ENCODE data around the gene MVP.
"Not testable (repeated sequence)": the region's sequence is repeated elsewhere in the genome, so short reads cannot be mapped to it uniquely, and the experiment has no call there.

The MVP gene

DNA sequence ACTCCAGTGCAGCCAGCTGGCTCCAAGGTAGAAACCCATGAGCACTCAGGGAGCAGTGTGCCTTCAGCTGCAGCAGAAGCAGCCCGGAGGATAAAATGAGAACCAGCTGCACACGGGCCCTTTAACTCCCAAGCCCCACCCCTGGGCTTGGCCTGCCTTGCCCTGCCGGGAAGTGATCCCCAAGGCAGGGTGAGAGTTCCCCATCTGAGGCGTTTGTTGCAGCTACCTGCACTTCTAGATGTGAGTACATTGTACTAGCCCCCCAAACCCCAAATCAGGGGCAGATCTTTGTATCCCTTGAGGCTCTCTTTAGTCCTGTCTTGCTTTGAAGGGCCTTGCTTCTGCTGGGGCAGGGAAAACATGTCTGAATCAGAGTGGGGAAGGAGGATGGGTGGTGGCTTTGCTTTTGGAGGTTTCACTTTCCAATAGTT lies at the start of gene MVP:
Gene MVP, plus strand, starts transcription at position 192 of the 431 bp plus-strand sequence. CDS start 10,088 bp downstream, outside the sequence.
- DNase-seq (ENCODE audit: low read depth), result no peak

DNA sequence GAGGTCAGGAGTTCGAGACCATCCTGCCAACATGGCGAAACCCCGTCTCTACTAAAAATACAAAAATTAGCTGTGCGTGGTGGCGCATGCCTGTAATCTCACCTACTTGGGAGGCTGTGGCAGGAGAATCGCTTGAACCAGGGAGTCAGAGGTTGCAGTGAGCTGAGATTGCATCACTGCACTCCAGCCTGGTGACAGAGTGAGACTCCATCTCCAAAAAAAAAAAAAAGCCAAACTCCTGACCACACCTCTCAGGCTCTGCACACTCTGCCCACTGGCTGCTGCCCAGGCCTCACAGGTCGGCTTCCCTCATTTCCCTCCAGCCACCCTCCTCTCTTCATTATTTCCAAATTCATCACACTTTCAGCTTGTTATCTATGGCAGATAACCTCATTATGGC lies 47.9 kb upstream of the MVP start:
- DNase-seq (ENCODE audit: low read depth), result not testable (repeated sequence)

DNA sequence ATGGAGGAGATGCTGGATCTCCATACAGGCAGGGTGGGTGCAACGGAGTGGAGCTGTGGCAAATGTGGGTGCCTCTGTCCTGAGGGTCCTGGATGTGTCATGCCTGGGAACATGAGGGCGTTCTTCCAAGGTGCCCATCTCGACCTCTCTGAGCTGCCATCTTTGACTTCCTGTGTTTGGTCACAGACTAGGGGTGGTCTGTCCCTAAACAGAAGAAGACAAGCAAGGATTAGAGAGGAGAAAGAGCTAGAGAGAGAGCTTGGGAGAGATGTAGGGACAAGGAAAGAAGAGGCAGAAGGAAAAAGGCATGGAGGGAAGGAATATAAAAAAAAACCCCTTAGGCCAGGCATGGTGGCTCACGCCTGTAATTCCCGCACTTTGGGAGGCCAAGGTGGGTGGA lies 45.5 kb upstream of the MVP start:
- no peak for DNase-seq (ENCODE audit: low read depth)

DNA sequence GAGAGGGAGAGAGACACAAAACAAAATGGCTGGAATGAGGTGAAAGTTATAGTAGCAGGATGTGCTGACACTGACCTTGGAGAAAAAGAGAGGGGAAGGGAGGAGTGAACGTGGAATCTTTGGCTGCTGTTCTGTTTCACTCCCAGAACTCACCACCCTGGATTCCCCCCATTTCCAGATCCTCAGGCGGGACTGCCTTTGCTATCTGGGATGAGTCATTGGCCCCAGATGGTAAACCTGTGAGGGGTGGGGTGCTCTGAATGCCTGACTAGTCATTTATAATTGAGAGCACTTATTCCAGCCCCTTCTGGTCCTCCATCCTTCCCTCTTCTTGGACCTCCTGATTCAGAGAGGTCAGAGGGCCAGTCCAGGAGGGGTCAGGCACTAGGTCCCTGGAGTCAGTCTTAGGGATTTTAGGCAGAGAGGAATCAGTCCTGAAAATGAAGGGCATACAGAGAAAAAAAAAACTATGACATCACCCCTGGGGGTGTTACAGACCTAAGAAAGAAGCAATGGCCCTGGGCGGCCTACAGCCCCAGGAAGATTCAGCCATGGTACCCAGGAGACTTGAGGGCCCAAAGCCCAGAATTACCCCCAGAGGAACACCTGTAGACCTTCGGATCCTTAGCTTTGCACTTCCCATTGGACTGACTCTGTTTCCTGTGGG lies 44.4 kb upstream of the MVP start:
- no peak for DNase-seq (ENCODE audit: low read depth)

DNA sequence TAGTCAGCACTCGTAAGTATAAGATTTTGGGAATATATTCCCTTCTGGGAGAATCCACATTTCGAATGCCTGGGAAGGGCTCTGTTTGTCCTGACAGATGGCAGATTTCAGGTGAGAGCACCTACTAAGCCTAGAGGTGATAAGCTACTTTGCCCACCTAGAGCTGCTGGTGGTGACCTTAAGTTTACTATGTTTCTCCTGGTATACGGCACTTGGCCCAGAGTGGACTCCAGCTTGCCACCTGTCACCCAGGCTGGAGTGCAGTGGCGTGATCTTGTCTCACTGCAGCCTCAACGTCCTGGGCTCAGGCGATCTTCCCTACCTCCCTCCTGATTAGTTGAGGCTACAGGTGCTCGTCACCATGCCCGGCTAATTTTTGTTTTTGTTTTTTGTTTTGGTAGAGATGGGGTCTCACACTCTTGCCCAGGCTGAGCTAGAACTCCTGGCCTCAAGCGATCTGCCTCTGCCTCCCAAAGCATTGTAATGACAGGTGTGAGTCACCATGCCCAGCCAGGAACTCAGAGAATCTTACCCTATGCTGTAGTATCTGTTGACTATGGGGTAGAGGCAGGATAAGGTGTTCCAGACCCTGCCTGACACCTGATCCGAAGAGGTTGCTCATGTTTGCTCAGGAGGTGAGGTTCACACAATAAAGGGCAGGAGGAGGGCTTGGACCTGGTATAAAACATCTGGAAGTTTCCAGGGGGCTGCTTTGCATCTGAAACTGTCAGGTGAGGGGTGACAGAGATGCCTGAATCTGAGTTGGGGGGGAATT lies 42.5 kb upstream of the MVP start, which contains the start of gene ZG16:
Gene ZG16, plus strand, starts transcription at position 681 of the 775 bp plus-strand sequence. CDS start 1,011 bp downstream, outside the sequence.
- no peak for DNase-seq (ENCODE audit: low read depth)

DNA sequence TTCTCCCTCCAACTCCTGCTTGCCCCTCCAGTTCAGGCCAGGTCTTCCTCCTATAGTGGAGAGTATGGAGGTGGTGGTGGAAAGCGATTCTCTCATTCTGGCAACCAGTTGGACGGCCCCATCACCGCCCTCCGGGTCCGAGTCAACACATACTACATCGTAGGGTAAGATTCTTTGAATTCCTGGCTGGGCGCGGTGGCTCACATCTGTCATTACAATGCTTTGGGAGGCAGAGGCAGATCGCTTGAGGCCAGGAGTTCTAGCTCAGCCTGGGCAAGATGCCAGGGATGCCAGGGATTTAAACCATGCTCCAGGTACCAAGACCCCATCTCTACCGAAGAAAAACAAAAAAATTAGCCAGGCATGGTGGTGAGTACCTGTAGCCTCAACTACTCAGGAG lies 40.8 kb upstream of the MVP start:
- DNase-seq (ENCODE audit: low read depth), result no peak

DNA sequence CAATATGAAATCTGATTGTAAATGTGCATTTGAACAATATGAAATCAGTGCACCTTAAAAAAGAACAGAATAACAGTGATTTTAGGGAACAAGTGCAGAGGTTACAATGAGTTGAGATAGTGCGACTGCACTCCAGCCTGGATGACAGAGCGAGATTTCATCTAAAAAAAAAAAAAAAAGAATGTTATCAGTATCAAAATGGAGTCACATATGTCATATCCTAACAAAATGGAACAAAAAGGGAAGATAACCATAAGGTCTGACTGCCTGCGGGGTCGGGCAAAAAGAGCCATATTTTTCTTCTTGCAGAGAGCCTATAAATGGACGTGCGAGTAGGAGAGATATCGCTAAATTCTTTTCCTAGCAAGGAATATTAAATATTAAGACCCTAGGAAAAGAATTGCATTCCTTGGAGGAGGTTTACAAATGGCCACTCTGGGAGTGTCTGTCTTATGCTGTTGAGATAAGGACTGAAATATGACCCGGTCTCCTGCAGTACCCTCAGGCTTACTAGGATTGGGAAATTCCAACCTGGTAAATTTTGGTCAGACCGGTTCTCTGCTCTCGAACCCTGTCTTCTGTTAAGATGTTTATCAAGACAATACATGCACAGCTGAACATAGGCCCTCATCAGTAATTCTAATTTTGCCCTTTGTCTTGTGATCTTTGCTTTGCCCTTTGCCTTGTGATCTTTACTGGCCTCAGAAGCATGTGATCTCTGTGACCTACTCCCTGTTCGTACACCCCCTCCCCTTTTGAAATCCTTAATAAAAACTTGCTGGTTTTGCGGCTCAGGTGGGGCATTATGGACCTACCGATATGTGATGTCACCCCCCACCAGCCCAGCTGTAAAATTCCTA lies 36.9 kb upstream of the MVP start:
- DNase-seq (ENCODE audit: low read depth), result not testable (repeated sequence)

DNA sequence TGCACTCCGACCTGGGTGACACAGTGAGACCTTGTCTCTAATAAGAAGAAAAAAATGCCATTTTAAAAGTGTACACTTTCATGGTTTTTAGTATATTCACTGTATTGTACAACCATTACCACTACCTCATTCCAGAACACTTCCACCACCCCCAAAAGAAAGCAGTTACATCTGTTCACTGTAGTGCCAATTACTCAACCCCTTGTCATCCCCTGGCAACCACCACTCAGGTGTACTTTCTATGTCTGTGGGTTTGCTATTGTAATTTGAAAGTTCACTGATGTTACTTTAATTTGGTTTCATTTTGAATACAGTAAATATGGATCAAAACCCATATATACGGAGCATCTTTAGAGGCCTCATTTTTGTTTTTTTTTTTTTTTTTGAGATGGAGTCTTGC lies 36.1 kb upstream of the MVP start:
- DNase-seq (ENCODE audit: low read depth), result no peak

DNA sequence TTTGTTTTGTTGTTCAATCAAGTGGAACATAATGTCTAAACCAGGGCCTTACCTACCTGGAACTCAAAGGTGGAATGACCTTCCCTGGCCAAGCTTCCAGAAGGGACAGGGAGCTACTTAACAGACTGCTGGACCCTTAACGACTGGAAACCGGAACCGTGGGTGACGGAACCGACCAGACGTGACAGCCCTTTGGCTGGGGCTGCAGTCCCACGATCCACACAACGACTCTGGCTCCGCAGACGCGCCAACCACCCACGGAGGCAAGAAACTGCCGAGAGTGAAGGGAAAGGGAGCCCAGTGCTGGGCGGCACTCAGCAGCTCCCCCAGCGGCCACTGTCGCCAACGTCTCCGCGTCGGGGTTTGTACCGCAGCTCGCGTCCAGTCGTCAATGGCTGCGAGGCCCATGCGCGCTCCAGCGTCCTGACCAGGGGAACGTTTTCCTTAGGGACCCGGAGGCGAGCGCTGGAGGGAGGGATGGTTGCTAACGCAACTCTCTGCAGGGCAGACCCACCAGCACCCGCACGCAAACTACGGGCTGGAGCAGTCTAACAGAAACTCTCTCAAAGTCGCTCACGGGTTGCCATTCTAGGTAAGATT lies 35.3 kb upstream of the MVP start:
- DNase-seq (ENCODE audit: low read depth), result peak; percentile 67

DNA sequence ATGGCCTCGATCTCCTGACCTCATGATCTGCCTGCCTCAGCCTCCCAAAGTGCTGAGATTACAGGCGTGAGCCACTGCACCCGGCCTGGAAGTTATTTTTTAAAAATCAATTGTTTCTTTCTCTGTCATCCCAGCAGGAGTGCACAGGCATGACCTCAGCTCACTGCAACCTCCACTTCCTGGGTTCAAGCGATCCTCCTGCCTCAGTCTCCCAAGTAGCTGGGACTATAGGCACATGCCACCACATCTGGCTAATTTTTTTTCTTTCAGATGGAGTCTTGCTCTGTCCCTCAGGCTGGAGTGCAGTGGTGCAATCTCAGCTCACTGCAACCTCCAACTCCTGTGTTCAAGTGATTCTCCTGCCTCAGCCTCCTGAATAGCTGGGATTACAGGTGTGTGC lies 33.1 kb upstream of the MVP start:
- not testable (repeated sequence) for DNase-seq (ENCODE audit: low read depth)

DNA sequence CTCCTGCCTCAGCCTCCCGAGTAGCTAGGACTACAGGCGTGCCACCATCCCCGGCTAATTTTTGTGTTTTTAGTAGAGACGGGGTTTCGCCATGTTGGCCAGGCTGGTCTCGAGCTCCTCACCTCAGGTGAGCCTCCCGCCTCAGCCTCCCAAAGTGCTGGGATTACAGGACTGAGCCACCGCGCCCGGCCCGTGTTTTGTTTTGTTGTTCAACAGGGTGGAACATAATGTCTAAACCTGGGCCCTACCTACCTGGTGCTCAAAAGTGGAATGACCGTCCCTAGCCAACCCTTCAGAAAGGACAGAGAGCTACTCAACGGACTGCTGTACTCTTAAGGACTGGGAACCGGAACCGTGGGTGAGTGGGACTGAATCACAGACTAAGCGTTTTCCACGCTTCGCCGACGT lies 30.5 kb upstream of the MVP start:
- no peak for DNase-seq (ENCODE audit: low read depth)

DNA sequence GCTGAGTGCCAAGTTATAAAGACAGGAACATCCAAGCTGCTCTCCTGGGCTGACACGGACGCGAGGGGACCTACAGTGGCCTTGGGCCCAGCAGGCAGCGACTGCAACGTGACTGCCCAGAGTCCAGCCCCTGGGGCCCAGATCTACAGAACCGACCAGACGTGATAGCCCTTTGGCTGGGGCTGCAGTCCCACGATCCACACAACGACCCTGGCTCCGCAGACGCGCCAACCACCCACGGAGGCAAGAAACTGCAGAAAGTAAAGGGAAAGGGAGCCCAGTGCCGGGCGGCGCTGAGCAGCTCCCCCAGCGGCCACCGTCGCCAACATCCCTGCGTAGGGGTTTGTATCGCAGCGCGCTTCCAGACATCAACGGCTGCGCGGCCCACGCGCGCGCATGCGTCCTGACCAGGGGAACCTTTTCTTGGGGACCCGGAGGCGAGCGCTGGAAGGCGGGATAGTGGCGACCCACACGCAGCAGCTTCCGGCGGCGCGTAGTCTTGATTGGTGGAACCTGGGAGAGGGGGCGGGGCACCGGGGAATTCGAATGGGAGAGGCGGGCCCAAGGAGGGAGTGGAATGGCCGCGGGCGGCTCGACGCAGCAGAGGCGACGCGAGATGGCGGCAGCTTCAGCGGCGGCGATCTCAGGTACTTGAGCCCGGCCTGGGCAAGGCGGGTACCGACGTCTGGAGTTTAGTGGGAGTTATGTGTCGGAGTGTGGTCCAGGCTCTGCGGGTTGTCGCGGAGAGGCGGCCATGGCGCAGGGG lies 29.9 kb upstream of the MVP start, which contains the start of gene KIF22:
Gene KIF22, plus strand, starts transcription at position 569 of the 766 bp plus-strand sequence. Its CDS starts 9 bp downstream, at position 578.
- DNase-seq (ENCODE audit: low read depth), result peak; percentile 100

DNA sequence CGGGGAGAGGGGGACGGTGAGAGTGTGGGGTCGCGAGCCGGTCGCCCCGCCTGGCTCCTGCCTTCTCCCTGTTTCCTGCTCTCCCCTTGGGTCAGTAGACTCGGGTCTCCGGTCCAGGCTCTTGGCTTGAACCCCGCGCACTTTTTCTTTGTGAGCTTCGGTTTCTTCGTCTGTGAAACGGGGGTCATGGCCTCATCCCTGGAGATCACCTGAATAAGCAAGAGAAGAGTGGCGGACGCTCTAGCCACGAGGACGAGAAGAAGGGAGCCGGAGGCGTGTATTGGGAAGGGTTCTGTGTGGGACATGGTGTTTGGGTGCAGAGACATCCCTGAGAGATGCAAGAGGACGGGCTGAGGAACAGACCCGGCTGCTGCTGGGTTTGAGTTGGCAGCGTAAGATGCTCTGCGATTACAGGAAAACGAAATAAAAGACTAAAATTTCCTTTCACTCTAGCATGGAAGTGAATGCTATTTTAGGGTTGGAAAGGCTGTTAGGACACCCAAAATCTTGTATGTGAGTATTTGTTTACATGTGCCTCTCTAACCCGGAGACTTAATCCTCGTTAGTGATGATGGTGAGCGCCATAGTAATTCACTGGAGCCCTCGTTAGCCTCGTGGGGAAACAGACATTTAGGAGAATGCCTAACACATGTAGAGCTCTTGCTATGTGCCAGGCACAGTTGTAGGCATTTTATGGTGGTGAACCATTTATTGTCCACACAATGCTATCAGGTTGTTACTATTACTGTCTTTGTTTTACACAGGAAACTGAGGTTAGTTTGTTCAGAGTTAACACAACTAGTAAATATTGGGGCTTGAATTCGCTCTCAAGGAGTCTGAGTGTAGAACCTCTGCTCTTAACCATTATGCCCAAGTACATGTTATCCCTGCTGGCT lies 29.1 kb upstream of the MVP start:
- no peak for DNase-seq (ENCODE audit: low read depth)

DNA sequence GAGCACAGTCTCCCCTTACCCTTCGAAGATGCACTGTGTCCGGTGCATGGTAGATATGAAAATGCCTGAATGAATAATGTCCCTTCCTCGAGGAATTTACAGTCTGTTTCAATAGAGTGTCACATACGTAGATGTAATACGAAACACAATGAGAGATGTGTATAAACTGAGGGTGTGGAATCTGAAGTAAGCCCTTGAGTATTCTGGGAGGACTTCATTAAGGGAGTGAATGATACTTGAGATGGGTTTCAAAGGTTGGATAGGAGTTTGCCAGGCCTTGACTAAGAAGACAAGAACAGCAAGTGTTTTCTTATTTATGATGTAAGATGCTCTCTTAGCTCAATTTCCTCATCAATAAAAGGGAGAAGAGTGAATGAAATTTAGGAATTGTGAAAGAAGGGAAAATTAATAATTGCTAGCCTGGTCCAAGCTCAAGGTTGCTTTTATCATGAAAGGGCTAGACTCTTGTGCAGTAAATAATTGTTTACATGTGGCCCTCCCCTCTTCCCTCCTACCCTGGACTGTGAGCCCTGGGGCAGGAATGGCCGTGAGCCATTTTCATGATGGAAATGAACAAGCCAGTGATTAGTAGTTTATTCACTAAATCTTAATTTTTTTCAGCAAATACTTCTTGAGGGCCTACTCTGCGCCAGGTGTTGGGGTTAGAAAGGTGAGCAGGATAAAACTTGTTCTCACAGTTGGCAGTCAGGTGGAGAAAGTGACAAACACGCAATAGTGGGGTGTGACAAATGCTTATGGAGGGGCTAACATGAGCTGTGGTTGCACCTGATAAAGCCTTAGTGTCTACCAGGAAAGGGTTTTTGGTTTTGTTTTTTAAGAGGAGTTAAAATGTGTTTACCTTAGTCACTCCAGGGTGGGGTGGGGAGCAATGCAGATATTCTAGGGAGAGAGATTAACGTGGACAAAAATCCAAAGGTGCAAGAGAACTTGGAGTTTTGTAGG lies 28.1 kb upstream of the MVP start:
- no peak for DNase-seq (ENCODE audit: low read depth)

DNA sequence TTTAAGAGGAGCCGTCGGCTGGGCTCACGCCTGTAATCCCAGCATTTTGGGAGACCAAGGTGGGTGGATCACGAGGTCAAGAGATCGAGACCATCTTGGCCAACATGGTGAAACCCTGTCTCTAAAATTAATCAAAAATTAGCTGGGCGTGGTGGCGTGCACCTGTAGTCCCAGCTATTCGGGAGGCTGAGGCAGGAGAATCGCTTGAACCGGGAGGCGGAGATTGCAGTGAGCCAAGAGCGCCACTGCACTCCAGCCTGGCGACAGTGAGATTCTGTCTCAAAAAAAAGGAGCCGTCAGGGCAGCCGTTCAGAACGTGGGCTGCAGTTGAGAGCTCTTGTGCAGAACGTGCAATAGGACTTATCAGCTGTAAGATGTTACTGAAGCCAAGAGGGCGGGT lies 27.1 kb upstream of the MVP start:
- DNase-seq (ENCODE audit: low read depth), result not testable (repeated sequence)

DNA sequence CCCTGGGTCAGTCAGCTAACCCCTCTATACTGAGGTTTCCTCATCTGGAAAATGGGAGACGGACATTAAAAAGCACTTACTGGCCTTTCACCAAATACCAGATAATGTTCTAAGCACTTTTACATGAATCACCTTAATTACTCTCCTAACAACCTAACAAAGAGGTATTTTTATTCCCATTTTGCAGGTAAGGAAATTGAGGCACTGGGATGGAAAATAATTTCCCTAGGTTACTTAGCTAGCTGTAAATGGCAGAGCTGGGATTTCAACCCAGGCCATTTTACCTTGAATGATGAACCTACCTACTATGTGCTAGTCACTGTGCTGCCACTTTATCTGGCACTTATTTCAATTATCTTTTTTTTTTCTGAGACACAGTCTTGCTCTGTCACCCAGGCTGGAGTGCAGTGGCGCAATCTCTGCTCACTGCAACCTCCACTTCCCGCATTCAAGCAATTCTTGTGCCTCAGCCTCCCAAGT lies 26.0 kb upstream of the MVP start:
- no peak for DNase-seq (ENCODE audit: low read depth)

DNA sequence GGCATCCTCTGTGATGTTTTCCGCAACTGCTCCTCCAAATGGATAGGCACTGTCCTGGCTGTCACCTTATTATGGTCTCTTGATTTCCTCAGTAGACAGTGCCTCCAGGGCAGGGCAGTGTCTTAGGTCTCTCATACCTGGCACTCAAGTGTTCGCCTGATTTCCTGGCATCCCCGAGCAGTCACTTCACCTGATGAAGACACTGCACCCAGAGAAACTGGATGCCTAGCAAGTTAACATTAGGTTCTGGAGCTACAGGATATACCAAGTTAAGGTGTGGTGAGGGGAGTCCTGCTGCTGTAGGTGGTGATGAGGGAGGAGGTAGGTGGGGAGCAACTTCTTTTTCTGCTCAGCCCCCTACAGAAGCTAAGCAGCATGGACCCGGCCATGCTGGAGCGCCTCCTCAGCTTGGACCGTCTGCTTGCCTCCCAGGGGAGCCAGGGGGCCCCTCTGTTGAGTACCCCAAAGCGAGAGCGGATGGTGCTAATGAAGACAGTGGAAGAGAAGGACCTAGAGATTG lies 17.8 kb upstream of the MVP start:
- DNase-seq (ENCODE audit: low read depth), result no peak

DNA sequence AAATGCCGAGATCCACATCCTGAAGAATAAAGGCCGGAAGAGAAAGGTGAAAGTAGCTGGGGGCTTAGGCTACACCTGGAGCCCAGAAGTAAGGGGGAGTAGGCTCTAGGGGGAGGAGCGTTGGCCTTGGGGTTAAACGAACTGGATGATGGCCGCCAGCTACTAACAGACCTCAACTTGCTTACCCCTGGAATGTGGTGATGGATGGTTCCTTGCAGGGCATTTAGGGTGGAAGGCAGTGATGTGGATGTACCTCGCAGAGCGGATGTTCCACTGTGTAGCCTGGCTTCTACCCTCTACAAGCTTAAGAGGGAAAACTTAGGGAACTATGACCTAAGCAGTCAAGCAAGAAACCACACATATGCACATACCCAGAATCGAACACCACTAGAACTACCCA lies 16.2 kb upstream of the MVP start:
- no peak for DNase-seq (ENCODE audit: low read depth)
